DMS114 treated with DMSO at 0.1 percent for 48 hours (cell line): ENCODE measurements around the gene C15orf40.
A peak's percentile ranks its signal among the peaks of the same experiment; 100 is the strongest.

Experiments
- DNase-seq: peaks from one replicate; lab custom pipeline; 2025; ENCODE audit not compliant: unreplicated experiment; lab: John Stamatoyannopoulos, UW

The C15orf40 gene

DNA sequence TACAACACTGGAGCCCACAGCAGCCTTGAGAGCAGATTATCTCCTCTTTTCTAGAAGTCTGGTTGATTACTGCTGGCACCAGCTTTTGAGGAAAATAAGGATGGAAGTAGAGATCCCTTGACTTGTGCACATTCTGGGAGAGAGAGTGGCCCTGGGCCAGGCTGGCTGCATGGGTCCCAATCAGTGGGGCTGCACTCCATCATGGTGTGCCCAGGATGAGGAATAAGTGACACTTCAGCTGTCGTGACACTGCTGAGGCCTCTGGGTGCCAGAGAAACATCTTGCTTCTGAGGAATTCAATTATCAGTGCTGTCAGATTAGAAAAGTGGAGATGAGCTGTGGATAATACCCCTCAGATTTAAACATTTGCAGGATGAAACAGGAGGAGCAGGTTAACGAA is 16.4 kb downstream of the C15orf40 start:
- DNase-seq = no peak

DNA sequence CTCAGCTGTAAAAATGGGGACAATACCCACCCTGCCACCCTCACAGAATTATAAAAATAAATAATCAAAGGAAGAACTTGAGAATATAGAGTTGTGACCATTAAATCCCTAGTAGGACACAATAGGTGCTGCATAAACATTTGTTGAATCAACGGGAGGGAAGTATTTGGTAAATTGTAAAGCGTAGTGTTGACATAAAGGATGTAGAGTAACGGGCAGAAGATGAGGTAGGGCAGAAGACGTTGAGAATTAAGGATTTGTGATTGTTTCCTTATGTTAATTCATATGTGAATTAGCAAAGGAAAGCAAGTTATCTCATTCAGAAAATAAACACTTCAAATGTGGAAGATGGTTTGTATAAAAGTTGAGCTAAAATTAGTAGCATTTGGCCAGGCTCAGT is 18.3 kb downstream of the C15orf40 start:
- DNase-seq = no peak

DNA sequence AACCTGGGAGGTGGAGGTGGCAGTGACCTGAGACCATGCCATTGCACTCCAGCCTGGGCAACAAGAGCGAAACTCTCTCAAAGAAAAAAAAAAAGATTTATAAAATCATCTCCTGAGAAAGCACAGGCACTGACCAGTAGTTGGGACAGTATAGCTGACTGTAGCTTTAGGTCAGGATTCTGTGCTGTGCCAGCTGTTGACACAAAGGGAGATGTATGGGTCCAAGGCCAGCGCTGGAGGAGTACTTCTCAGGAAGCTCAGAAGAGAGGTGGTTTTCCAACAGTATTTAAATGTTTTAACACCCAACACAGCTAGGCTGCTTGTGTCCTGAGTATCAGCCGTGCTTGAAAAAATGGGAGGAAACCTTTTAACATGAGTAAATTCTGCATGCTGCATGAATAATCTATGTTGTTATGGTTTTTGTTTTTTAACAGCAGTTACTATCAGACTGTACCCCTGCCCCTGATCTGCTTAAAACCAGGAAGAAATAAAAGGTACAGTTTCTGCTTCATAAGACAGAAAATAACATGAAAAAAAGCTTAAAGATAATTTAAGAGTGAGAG is 18.9 kb downstream of the C15orf40 start:
- no peak for DNase-seq

DNA sequence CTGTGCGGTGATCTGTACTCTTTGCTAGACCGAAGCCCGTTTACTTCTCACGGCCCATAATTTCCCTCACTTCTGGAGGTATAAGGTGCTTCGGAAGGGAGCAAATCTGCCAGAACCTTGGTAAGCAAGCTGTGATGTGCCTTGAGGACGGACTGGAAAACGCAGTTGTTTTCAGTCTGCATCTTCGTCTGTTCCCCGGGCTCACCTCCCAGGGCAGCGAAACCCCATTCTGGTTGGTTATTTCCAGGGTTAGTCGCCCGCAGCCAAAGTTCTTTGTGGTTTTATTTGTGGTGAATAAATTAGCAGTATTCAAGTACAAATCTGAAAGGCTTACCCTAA is 25.0 kb downstream of the C15orf40 start:
- DNase-seq = no peak

DNA sequence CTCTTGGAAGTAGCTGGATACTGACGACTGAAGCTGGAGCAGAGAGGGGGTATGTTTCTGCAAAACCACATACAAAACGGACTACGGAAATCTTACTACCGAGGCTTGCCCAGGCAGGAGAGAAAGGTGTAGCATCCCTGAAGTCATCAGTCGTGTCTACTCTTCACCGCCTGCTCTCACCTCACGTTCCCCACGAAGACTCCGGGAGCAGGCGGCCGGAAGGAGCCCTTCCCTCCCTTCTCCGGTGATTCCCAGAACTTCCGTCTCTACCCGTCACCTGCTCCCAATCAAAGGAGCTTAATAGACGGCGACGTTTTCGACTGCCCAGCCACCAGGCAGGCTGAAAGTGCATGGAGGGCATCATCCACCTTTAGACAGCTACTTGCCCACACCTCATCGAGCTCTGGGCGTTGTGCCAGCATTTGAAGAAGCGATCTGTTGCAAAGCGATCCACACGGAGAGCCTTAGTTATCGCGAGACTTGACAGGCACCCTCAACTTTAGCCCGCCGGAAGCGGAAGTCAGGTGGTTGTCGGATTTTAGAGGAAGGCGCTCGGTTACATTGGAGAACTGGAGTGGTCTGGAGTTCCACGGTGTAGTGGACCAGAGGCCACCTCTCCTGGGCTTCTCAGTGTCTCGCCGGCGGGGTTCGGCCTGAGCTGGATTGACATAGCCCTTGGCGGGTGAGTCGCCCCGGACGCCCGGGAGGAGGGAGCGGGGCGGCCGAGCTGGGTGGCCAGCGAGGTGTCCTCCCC is 25.6 kb downstream of the C15orf40 start, which contains the start of gene RAMAC:
RAMAC (plus strand) TSS at position 523 of the 754 bp plus-strand sequence. CDS start 2,809 bp downstream, outside the sequence.
- DNase-seq = peak; percentile 96

DNA sequence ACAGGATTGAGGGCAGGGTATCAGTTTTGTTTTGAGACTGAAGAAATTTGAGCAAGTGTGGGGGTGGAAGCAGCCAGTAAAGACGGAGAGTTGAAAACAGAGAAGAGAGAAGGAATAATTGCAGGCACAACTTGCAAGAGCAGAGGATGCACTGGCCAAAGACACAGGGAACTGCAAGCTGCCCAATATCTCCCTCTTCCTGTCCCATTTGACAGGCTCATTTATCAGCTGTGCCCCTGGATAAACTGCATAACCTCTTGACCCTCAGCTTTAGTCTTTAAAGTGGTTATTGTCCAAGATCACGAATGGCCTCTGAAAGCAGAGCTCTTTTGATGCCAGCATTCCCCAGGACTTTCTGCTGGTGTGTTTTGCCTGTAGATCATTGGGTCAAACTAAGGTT is 30.5 kb downstream of the C15orf40 start:
- no peak for DNase-seq

DNA sequence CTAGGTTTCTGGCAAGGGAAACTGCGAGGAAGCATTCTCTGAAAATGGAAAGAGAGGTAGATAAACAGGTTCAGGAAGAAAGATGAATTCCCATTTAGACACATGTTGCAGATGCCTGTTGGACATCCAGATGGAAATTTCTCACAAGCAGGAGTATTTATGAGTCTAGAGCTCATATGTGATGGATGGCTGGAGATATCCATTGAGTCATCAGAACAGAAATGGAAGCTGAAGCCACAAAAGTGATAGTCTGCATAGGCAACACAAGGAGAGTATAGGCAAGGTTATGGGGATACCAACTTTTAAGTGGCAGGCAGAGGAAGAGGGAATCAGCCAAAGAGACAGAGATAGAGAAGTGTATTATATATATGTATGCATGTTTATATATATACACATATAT is 31.7 kb downstream of the C15orf40 start:
- DNase-seq = no peak

DNA sequence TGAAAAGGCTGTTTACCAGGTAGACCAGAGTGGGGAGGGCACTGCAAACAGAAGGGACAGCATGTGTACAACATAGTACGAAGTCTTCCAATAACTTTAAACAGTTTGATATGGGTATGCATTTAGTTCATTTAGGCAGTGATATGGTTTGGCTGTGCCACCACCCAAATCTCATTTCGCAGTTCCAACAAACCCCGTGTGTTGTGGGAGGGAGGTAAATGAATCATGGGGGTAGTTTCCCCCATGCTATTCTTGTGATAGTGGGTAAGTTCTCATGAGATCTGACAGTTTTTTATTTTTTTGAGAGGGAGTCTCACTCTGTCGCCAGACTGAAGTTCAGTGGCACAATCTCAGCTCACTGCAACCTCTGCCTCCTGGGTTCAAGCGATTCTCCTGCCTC is 33.0 kb downstream of the C15orf40 start:
- no peak for DNase-seq

DNA sequence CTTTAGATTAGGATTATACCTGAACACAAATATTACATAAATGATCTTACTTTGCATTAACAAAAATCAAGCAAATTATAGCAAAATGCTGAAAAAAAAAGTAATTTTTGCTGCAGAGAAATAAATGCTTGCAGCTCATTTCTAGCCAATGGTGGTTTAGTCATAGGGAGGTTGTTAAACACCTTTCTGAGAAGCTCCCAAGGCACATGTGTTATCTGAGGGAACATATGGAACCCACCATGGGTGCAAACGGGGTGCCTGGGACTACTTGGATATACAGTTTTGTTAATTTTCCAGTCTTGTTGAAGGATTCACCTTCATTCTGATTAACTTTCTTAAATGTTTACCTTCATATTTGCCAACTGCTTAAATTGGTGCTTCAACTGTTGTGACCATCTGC is 34.4 kb downstream of the C15orf40 start:
- no peak for DNase-seq

DNA sequence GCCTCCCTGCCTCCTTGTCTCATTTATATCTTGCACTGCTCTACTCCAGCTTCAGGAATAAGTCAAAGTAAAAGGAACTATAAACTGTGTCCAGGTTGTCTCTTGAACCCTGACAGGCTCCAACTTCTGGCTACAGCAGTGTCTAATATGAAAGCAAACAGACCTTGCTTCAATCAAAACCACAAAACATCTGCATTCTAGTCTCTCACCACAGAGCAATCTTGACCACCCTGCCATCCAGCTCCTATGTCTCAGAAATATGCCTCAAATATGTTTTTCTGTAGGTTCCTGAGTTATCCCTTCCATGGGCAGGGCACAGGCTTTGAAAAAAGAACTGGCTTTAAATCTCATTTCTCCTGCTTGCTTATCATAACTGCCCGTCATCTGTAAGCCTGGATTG is 38.4 kb downstream of the C15orf40 start:
- DNase-seq = no peak

DNA sequence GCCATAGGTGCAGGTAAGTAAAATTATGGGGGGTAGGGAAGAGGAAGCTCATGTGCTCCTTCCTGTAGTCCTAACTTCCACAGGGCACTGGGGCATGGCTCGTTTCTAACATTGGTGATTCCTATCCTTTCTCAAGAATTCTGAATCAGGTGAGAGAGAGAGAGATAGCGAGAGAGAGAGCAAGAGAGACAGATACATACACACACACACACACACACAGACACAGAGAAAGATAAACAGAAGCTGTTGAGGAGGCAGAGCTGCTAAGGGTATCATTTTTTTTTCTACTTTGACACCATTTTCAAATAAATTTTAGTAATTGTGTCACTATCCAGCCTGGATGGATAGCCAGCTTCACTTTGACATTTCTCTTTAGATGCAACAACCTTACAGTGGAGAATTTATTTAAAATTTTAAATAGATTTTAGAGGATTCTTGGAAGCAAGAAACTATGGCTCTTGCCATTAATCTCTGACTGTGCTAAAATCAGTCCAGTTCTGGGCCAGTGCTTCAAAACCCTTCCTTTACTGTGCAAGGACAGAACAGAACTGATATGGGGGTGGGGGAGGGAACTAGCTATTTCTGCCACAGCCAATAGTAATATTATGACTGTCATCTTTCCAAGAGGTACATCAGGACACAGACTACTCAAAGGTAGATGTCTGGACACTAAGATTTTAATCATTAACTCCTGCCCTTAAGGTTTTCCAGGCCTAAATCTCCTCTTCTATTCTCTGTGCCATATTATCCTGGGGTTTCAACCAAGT is 40.0 kb downstream of the C15orf40 start:
- no peak for DNase-seq

DNA sequence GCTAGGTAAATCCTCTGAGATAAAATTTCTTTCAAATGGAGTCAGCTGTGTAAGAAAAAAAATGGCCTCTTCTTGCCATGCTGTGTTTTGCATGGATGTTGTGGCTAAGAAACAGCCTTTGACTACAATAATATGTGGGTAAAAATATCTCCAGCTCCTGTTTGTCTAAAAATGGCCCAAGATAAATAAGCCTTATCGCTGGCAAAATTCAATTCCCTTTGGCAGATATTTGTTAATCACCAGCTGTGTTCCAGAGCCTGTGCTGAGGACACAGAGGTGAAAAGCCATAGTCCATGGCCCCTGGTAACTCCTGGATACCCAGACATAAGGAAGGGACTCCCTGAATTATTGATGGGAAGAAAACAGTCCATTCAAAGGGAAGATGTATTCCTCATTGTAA is 40.7 kb downstream of the C15orf40 start:
- no peak for DNase-seq

DNA sequence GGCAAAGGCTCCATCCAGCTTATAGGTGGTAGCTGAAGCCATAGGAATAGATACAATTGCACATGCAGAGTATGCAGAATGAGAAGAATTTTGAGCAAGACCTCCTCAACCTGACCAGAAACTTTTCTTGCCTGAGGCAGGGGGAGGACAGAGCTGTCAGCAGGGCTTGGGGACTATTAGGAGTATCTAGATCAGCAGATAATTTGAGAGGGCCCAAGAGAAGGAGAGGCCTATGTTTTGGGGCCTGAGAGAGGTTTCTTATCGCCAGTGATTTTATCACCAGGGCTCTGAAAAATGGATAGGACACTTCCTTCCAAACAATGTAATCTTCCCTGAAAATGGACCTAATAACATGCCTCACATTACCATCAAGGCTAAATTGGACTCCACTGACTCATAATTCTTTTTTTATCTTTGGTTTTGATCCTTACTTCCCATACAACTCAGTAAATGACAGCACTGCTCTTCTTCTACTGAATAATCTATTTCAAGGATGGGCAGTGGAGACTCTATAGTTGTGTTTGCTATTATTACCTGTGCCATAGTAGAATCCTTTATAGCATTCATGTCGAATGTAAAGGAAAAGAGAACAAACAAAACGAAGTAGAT is 41.3 kb downstream of the C15orf40 start:
- DNase-seq = no peak

DNA sequence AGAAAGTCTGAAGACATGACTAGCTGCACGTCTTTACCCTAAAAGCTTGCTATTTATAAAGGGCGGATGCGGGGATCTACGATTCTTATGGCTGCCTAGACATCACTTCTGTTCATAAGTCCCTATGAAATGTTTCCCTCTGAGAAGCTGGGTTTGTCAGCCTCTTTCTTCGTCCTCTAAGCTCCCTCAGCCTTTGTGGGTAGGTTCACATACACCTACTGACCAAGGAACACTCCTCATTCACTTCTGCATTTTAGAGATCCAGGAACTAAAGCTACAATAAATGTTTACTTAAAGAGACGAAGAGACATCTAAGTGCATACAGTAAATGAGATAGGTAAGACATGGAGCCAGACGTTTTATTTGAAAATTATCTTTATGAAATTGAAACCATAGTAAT is 42.1 kb downstream of the C15orf40 start:
- no peak for DNase-seq

DNA sequence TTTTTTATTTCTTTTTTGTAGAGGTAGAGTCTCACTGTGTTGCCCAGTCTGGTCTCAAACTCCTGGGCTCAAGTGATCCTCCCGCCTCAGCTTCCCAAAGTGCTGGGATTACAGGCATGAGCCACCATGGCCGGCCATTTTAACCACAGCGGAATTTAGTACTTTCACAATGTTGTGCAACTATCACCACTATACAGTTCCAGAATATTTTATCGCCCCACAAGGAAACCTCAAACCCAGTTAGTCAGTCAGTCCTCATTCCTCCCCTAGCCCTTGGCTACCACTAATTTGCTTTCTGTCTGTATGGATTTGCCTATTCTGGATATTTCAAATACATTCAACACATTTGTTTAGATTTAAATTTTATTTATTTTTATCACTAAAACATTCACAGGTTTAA is 43.4 kb downstream of the C15orf40 start:
- no peak for DNase-seq

DNA sequence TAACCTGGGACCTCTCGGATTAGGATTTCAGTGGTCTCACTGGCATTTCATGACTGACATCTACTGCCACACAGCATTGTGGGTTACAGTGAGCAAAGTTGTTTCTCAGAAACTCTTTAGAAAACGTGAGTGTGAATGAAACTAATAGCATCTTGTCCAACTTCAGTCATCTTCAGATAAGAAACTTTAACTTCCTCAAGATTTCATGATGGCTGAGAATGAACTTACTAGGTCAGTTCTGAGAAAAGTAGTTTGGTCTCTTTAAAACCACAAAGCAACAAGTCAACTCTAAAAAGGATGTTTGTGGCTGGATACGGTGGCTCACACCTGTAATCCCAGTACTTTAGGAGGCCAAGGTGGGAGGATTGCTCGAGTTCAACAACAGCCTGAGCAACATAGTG is 44.8 kb downstream of the C15orf40 start:
- DNase-seq = no peak

DNA sequence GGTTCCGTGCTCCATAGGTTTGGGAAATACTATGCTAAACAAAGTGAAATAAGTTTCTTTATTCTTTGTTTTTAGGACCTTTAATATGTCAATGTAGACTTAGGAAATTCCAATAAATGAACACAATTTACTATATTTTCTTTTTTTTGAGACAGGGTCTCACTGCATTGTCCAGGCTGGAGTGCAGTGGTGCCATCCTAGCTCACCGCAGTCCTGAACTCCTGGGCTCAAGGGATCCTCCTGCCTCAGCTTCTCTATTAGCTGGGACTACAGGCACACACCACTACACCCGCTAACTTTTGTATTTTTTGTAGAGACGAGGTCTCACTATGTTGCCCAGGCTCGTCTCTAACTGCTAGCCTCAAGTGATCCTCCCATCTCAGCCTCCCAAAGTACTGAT is 46.5 kb downstream of the C15orf40 start:
- no peak for DNase-seq

DNA sequence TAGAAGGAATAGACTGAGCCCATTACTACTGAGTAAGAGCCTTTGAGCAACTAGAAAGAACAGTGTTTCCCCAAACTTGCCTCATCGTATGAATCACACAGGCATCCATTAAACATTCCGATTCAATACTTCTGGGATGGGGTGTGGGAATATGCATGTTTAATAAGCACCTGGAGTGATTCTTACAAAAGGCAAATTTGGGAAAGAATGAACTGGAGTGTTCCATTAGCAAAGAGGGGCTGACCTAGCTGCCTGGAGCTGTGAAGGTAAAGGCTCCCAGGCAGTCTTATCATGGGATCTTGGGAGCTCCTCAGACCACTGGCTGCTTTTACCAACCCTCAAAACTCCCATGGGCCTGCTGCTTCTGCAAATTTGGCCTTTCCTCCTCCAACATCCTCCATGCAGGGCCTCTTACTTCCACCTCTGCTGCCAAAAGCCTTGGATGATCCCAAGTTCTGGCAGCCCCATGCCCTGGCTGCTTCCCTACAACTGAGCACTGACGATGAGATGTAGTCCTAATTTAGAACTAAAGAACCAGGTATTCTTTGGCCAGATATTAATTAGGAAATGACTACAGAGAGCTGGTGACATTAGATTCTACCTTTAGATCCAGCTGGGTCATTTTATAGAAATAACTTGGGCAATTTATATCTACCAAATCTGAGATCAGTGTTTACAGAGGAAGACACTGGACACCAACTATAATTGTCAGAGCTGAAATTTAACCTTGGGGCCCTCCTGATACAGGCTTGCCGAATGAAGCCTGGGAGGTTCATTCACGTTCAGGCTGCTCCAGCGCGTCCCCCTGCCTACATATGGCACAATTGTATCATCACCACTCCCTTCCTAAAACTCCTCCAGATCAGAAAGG is 47.7 kb downstream of the C15orf40 start:
- no peak for DNase-seq

DNA sequence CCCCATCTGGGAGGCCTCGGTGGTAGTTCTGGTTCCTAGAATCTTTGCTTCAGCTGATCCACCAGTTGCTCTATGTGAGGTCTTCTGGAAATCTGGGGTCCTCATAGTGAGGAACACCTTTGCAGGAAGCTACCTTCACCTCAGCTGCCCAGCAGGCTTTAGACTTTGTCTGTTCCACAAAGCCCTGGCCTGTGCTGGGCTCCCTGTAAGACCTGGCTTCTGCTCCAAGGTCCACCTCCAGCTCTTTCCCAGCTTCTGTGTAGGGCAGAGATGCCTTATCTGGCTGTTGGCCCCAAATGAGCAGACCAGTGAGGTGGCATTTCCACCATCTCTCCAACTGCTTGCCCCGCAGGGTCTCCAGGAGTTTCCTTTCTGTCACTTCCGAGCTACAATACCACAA is 50.7 kb downstream of the C15orf40 start:
- no peak for DNase-seq

DNA sequence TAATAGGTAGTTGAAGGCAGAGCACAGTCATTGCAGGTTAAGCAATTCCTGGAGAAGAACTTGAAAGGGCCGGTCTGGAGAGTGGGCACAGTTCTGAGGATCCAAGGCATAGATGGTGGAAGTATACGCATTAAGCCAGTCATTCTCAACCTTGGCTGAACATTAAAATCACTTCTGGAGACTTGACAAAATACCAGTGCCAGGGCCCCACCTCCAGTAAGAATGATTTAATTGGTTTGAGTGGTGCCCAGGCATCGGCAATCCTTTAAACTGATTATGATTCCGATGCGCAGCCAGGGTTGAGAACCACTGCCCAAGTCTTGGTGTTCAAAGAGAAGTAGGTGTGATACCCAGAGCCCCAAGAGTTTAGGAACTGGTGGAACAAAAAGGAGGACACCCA is 52.0 kb downstream of the C15orf40 start:
- no peak for DNase-seq

DNA sequence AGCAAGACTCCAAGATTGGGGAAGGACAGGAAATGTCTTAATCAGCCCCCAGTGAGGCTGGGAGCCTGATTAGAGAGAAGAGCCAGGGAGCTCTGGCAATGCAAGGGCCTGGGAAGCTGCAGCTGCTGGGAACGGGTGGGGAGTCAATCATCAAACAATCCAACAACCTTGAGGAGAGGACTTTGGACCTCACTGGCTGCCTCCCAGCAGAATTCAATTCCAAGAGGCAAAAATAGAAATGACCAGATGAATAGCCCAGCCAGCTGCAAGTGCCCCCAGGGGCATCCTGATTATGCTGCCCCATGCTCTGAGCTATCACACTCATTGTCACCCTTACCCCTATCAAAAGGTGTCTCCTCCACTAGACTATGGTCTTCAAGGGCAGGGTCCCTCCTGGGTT is 52.8 kb downstream of the C15orf40 start:
- no peak for DNase-seq
